ENCODE data around the gene C11orf68. TPM values are rescaled to one million over a fixed set of nuclear protein-coding genes. Genes with fewer than 3 reads are reported as not detected.

The C11orf68 gene
- total and polyA plus RNA-seq, 9 of the 15 experiments (the other 6 are each of a cell fraction or from before 2014, with no cell fraction given) = 3.6 to 35.9 (median 12.8) TPM

GRCh38 chr11:65894034-65894591 lies 24.7 kb downstream of the C11orf68 start (continued):
- TF ChIP-seq TCF7 (IDR thresholded peaks at IDR 0.05; ENCODE audit: borderline replicate concordance) (no peak), FIP1L1 (IDR thresholded peaks at IDR 0.05; ENCODE audit: low read depth, low read length, poor library complexity, severe bottlenecking) (peak; percentile 77), ZNF12 (CRISPR knock-in tag; IDR thresholded peaks at IDR 0.05) (no peak), ZFP91 (CRISPR knock-in tag; IDR thresholded peaks at IDR 0.05) (no peak), RNF2 (IDR thresholded peaks at IDR 0.05) (no peak), RBBP5 (IDR thresholded peaks at IDR 0.05; ENCODE audit: borderline replicate concordance, insufficient read depth, low read length, poor library complexity, severe bottlenecking) (no peak), LCOR (CRISPR knock-in tag; IDR thresholded peaks at IDR 0.05) (no peak), ZBTB26 (CRISPR knock-in tag; IDR thresholded peaks at IDR 0.05) (0 out of 2 replicates have a peak, but pooled peaks have one; percentile 8), ZNF318 (IDR thresholded peaks at IDR 0.05; ENCODE audit: borderline replicate concordance in 1 of 2, low read depth in 1 of 2) (no peak)
